HG03175 (cell line): ENCODE data around the gene KANSL3.
A peak's percentile ranks its signal among the peaks of the same experiment; 100 is the strongest.
"Not testable (repeated sequence)": the region's sequence is repeated elsewhere in the genome, so short reads cannot be mapped to it uniquely, and the experiment has no call there.

Experiments
- ATAC-seq: cut with Tn5 transposase; IDR thresholded peaks from one replicate; pipeline ENCODE4 v1.9.1; 2021; ENCODE audit warnings: mild to moderate bottlenecking, moderate library complexity; ENCODE audit not compliant: unreplicated experiment

KANSL3 gene

GRCh38 chr2:96564026-96564425, 74.1 kb downstream of the KANSL3 start:
- ATAC-seq: no peak

- ATAC-seq: no peak
These were observed 79.6 kb downstream of the KANSL3 start for GRCh38 chr2:96558485-96558884.

- ATAC-seq: no peak
These were observed 80.1 kb downstream of the KANSL3 start for GRCh38 chr2:96558061-96558460.

GRCh38 chr2:96557421-96557820, 80.7 kb downstream of the KANSL3 start:
- not testable (repeated sequence) for ATAC-seq

- no peak for ATAC-seq
These were observed 81.4 kb downstream of the KANSL3 start for GRCh38 chr2:96556441-96557330.

- ATAC-seq: no peak
These were observed 82.9 kb downstream of the KANSL3 start for GRCh38 chr2:96555146-96555610.

- ATAC-seq: peak; percentile 48
These were observed 83.6 kb downstream of the KANSL3 start for GRCh38 chr2:96554293-96555145.

GRCh38 chr2:96553957-96554292, 84.2 kb downstream of the KANSL3 start:
- not testable (repeated sequence) for ATAC-seq

- ATAC-seq: no peak
These were observed 84.7 kb downstream of the KANSL3 start for GRCh38 chr2:96553176-96553956.

GRCh38 chr2:96552315-96553175, 85.6 kb downstream of the KANSL3 start:
- ATAC-seq: no peak

GRCh38 chr2:96551605-96552314, 86.4 kb downstream of the KANSL3 start:
- no peak for ATAC-seq

- no peak for ATAC-seq
These were observed 87.1 kb downstream of the KANSL3 start for GRCh38 chr2:96550787-96551604.

GRCh38 chr2:96549967-96550786, 87.9 kb downstream of the KANSL3 start:
- no peak for ATAC-seq

- ATAC-seq: no peak
These were observed 88.7 kb downstream of the KANSL3 start for GRCh38 chr2:96549466-96549785.

GRCh38 chr2:96548558-96549465, 89.3 kb downstream of the KANSL3 start:
- no peak for ATAC-seq

- ATAC-seq: no peak
These were observed 90.4 kb downstream of the KANSL3 start for GRCh38 chr2:96547731-96548171.

- no peak for ATAC-seq
These were observed 90.9 kb downstream of the KANSL3 start for GRCh38 chr2:96547203-96547641.
